ENCODE data around the gene NFU1. TPM values are rescaled to one million over a fixed set of nuclear protein-coding genes. Genes with fewer than 3 reads are reported as not detected.

NFU1 gene
- total RNA-seq, 2 donors from 2014 or later, result 58.4 to 62.0 TPM

DNA sequence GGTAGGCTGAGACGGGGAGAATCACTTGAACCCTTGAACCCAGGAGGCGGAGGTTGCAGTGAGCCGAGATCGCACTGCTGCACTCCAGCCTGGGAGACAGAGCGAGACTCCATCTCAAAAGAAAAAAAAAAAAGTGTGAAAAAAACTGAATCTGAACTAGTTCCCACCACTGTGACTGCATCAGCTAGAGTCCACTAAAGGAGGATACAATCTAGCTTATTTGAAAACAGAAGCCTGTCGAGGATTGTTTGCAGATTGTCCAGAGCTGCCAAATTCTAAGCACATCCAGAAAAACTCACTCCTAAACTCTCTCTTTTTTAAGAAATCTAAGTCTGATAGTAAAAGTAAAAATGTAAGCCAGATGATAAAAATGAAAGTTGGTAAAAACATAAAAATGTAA is 60.8 kb downstream of the NFU1 start:
- H3K9me3 ChIP-seq, result no peaks in the 10 kb centered on the region
- H3K4me1 ChIP-seq, result no peaks in the 10 kb centered on the region
- no peak overlapping the region for H3K4me3 ChIP-seq
- no peak overlapping the region for H3K27ac ChIP-seq
- H3K36me3 ChIP-seq, result peaks cover 11% of the 10 kb centered on the region
- H3K9ac ChIP-seq (ENCODE audit: low read depth in 2 of 2, low read length in 2 of 2), result no peak overlapping the region
- DNase-seq, result no peak
- TF ChIP-seq, protein P1, sequence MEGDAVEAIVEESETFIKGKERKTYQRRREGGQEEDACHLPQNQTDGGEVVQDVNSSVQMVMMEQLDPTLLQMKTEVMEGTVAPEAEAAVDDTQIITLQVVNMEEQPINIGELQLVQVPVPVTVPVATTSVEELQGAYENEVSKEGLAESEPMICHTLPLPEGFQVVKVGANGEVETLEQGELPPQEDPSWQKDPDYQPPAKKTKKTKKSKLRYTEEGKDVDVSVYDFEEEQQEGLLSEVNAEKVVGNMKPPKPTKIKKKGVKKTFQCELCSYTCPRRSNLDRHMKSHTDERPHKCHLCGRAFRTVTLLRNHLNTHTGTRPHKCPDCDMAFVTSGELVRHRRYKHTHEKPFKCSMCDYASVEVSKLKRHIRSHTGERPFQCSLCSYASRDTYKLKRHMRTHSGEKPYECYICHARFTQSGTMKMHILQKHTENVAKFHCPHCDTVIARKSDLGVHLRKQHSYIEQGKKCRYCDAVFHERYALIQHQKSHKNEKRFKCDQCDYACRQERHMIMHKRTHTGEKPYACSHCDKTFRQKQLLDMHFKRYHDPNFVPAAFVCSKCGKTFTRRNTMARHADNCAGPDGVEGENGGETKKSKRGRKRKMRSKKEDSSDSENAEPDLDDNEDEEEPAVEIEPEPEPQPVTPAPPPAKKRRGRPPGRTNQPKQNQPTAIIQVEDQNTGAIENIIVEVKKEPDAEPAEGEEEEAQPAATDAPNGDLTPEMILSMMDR (IDR thresholded peaks at IDR 0.05), result no peak
- no peaks in the 10 kb centered on the region for H3K27me3 ChIP-seq
- intact Hi-C loops (cut with DNase I), result no loop called here

DNA sequence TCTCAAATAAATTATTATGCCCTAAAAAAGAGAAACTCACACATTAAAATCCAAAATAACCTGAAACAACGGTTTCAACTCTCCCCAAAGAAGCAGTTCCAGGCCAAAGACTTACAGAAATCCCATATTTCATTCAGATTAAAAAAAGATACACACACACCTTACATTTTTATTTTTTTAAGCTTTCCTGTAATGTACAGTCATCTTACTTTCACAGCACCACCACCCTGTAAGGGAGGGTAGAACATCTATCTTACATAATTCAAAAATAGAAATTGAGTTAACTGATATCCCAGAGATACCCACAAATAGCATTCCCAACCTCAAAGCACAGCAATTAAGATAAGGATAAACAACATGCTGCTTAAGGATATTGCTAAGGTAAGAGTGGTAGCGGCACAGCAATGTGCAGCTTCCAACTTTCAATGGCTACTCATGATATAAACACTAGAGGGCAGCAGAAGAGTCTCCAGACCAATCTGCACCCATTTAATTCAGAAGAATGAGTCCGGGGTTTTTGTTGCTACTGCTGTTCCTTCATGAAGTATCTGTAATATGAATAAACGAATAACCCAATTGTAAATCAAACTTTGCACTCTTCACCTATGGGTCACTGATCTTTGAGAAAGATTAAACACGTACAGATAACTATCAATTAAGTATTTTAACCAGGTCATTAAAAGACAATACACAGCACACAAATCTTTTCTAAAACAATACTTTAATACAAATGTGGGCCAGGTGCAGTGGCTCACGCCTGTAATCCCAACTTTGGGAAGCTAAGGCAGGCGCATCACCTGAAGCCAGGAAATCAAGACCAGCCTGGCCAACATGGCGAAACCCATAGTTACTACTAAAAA is 61.5 kb downstream of the NFU1 start:
- TF ChIP-seq, protein P1 (IDR thresholded peaks at IDR 0.05), result peak; percentile 56
- peaks cover 11% of the 10 kb centered on the region for H3K36me3 ChIP-seq
- H3K27me3 ChIP-seq, result no peaks in the 10 kb centered on the region
- no peak overlapping the region for H3K4me3 ChIP-seq
- no peaks in the 10 kb centered on the region for H3K4me1 ChIP-seq
- peak; percentile 37 for DNase-seq
- H3K9me3 ChIP-seq, result no peaks in the 10 kb centered on the region
- intact Hi-C loops (cut with DNase I), result no loop called here
- H3K9ac ChIP-seq (ENCODE audit: low read depth in 2 of 2, low read length in 2 of 2), result no peak overlapping the region
- no peak overlapping the region for H3K27ac ChIP-seq

DNA sequence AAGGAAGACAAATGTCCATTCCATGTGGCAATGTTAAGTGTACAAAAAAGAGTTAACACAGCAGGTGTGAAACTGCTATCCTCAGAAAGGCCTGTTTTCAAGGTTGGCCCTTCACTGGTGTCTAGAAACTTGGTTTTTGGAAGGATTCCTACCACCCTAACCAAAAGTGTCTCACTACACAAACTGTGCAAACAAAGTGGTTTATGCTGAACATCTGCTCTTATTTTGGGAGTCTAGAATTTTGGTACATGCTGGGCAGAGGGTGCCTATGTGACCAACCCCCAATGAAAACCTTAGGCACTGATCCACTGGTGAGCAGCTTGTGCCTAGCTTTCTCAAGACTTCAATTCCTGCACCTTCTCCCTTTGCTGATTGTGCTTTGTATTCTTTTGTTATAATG is 64.5 kb downstream of the NFU1 start:
- TF ChIP-seq, protein P1 (IDR thresholded peaks at IDR 0.05), result no peak
- DNase-seq, result no peak
- no peaks in the 10 kb centered on the region for H3K4me1 ChIP-seq
- H3K9ac ChIP-seq (ENCODE audit: low read depth in 2 of 2, low read length in 2 of 2), result no peak overlapping the region
- peaks cover 29% of the 10 kb centered on the region for H3K36me3 ChIP-seq
- H3K27ac ChIP-seq, result no peak overlapping the region
- no peaks in the 10 kb centered on the region for H3K27me3 ChIP-seq
- H3K9me3 ChIP-seq, result no peaks in the 10 kb centered on the region
- H3K4me3 ChIP-seq, result no peak overlapping the region
- intact Hi-C loops (cut with DNase I), result no loop called here

DNA sequence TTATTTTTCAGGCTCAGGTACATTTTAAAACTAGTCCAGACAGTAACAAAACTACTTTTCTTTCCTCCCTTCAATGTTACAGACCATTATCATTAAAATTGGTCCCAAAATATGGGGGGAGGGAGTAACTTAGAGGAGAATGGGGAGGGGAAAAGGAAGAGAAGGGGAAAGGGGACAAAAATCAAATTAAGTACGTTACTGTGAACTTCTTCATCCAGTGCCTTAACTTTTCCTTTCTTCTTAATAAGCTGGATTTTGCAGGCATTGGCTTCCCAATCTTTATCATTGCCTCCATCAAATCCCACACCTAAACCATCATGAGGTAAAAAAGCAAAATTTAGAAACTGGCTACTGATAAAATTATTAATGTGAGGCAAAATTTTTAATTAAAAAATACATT is 67.4 kb downstream of the NFU1 start:
- intact Hi-C loops (cut with DNase I), result no loop called here
- Histone ChIP-seq H3K27ac (no peak overlapping the region), H3K27me3 (no peaks in the 10 kb centered on the region), H3K9me3 (no peaks in the 10 kb centered on the region), H3K4me1 (no peaks in the 10 kb centered on the region), H3K4me3 (no peak overlapping the region), H3K36me3 (peaks cover 29% of the 10 kb centered on the region), H3K9ac (ENCODE audit: low read depth in 2 of 2, low read length in 2 of 2) (no peak overlapping the region)
- no peak for DNase-seq
- TF ChIP-seq, protein P1 (IDR thresholded peaks at IDR 0.05), result no peak

DNA sequence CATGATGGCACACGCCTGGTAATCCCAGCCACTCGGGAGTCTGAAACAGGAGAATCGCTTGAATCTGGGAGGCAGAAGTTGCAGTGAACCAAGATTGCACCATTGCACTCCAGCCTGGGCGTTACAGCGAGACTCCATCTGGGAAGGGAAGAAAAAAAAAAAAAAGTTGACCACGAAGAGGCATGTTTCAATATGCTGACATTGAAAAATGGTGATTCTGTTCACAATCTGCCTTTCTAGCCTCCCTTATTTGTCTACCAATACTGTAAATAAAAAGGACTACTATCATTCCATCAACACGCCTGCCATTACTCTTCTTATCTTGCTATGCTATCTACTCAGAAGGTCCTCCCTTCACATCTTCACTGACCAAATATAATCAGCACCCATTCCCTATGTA is 68.6 kb downstream of the NFU1 start:
- Histone ChIP-seq H3K9ac (ENCODE audit: low read depth in 2 of 2, low read length in 2 of 2) (no peak overlapping the region), H3K27ac (no peak overlapping the region), H3K9me3 (no peaks in the 10 kb centered on the region), H3K36me3 (peaks cover 30% of the 10 kb centered on the region), H3K4me3 (no peak overlapping the region), H3K4me1 (no peaks in the 10 kb centered on the region), H3K27me3 (no peaks in the 10 kb centered on the region)
- TF ChIP-seq, protein P1 (IDR thresholded peaks at IDR 0.05), result no peak
- DNase-seq, result no peak
- intact Hi-C loops (cut with DNase I), result no loop called here
